RWPE2 (cell line): Measurements from ENCODE around the gene LPCAT2.

Experiments
- ATAC-seq: fragments of 200-7000 bp; cut with Tn5 transposase; 3 replicates; pipeline ENCODE4 v1.9.1; 2021; ENCODE audit warnings: low read depth
- DNase-seq: peaks from one replicate; pipeline ENCODE4 v3.0.0-alpha.2; 2020; ENCODE audit warnings: low spot score
- H3K27ac ChIP-seq: fragments of 450-650 bp; 2 replicates; pipeline ENCODE4 v1.5.1; 2017; ENCODE audit warnings: mild to moderate bottlenecking; ENCODE audit not compliant: poor library complexity, severe bottlenecking
- H3K27me3 ChIP-seq: fragments of 250-450 bp; sonication (Bioruptor Pico); 2 replicates; pipeline ENCODE4 v1.5.1; 2021; ENCODE audit warnings: mild to moderate bottlenecking, moderate library complexity; ENCODE audit not compliant: insufficient read depth, poor library complexity, severe bottlenecking
- H3K36me3 ChIP-seq: fragments of 250-450 bp; sonication (Bioruptor Pico); 2 replicates; pipeline ENCODE4 v1.5.1; 2020; ENCODE audit warnings: low read depth, mild to moderate bottlenecking, moderate library complexity
- H3K4me1 ChIP-seq: fragments of 250-450 bp; sonication (Bioruptor Pico); 2 replicates; pipeline ENCODE4 v1.5.1; 2021; ENCODE audit warnings: mild to moderate bottlenecking, moderate library complexity; ENCODE audit not compliant: insufficient read depth, poor library complexity, severe bottlenecking
- H3K4me3 ChIP-seq: fragments of 250-450 bp; sonication (Bioruptor Pico); 2 replicates; pipeline ENCODE4 v1.5.1; 2021; ENCODE audit warnings: mild to moderate bottlenecking, moderate library complexity; ENCODE audit not compliant: severe bottlenecking
- H3K9me3 ChIP-seq: fragments of 250-450 bp; sonication (Bioruptor Pico); 2 replicates; pipeline ENCODE4 v1.5.1; 2021; ENCODE audit warnings: mild to moderate bottlenecking, moderate library complexity; ENCODE audit not compliant: severe bottlenecking
- TF ChIP-seq, protein P1 (sequence below): fragments of 450-650 bp; IDR thresholded peaks from one replicate; pipeline ENCODE4 v1.5.1; 2017; ENCODE audit warnings: mild to moderate bottlenecking, moderate library complexity; ENCODE audit not compliant: poor library complexity, severe bottlenecking

LPCAT2 gene

DNA sequence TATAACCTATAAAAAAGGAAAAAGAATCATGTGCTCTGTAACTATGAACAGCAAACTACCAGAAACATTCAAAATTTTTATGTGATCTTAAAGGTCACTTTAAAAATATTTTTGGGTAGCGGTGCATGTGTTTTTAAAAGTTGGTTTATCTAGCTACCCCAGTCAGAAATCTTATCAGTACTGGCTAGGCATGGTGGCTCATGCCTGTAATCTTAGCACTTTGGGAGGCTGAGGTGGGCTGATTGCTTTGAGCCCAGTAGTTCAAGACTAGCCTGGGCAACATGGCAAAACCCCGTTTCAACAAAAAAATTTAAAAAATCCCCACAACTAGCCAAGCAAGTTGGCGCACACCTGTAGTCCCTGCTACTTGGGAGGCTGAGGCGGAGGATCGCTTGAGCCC, 61.3 kb downstream of the LPCAT2 start:
- H3K27ac ChIP-seq: peak overlapping the region; percentile 97
- ATAC-seq (no peak), DNase-seq (no peak)
- peaks cover 50% of the 10 kb centered on the region for H3K4me1 ChIP-seq
- no peaks in the 10 kb centered on the region for H3K27me3 ChIP-seq
- no peaks in the 10 kb centered on the region; the same call in 1 of the 2 replicates for H3K36me3 ChIP-seq
- H3K9me3 ChIP-seq: no peaks in the 10 kb centered on the region
- TF ChIP-seq, protein P1, sequence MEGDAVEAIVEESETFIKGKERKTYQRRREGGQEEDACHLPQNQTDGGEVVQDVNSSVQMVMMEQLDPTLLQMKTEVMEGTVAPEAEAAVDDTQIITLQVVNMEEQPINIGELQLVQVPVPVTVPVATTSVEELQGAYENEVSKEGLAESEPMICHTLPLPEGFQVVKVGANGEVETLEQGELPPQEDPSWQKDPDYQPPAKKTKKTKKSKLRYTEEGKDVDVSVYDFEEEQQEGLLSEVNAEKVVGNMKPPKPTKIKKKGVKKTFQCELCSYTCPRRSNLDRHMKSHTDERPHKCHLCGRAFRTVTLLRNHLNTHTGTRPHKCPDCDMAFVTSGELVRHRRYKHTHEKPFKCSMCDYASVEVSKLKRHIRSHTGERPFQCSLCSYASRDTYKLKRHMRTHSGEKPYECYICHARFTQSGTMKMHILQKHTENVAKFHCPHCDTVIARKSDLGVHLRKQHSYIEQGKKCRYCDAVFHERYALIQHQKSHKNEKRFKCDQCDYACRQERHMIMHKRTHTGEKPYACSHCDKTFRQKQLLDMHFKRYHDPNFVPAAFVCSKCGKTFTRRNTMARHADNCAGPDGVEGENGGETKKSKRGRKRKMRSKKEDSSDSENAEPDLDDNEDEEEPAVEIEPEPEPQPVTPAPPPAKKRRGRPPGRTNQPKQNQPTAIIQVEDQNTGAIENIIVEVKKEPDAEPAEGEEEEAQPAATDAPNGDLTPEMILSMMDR: no peak
- no peak overlapping the region for H3K4me3 ChIP-seq

DNA sequence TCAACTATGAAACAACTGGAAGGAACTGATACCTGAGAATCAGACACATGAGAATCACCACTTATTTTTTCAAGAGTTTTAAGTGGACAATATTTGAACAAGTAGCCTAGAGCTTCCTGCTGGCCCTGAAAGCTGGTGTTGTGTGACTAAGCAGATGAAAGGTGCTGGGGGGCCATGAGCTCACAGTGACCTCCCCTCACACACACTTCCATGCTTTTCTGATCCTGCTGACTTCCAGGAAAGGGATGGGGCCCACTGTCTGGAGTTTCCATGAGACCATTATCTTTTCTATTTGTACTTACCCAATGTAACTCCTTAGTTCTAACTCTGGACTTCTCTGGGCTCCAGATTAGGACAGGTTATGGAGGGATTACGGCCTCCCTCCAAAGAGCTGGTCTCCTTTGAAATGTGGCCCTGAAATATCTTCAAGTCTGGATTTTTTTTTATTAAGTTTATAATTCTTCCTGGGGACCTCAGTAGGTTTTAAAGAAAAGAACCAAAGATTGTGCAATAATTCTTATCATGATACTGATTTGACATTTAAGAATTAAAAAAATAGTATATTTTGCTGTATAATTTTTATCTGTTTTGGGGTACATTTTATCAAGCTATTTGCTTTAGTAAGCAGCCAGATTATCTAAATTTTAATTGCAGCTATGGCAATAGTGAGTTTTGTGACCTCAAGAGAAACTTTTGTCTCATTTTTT, 62.5 kb downstream of the LPCAT2 start:
- Histone ChIP-seq H3K9me3 (no peaks in the 10 kb centered on the region), H3K27me3 (no peaks in the 10 kb centered on the region), H3K27ac (no peak overlapping the region), H3K36me3 (no peaks in the 10 kb centered on the region; the same call in 1 of the 2 replicates), H3K4me1 (peaks cover 45% of the 10 kb centered on the region), H3K4me3 (no peak overlapping the region)
- ATAC-seq (no peak), DNase-seq (no peak)
- TF ChIP-seq, protein P1: no peak

DNA sequence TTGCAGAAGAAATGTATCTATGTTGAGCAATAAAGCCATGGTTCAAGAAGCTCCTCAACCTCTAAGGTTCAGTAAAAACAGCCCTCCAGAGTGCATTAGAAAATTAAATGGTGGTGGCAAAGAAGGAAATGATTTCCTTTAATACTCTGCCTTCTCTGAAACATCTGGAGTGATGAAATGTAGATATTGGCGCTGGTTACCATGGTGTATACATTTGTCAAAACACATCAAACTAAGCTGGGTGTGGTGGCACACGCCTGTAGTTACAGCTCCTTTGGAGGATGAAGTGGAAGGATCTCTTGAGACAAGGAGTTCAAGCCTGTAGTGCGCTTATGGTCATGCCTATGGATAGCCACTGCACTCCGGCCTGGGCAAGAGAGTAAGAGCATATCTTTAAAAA, 63.6 kb downstream of the LPCAT2 start:
- no peak for DNase-seq
- Histone ChIP-seq H3K4me3 (no peak overlapping the region), H3K27me3 (no peaks in the 10 kb centered on the region), H3K27ac (no peak overlapping the region), H3K36me3 (peaks cover 3% of the 10 kb centered on the region; the same call in 1 of the 2 replicates), H3K4me1 (peaks cover 34% of the 10 kb centered on the region), H3K9me3 (no peaks in the 10 kb centered on the region)
- TF ChIP-seq, protein P1: no peak
- ATAC-seq: peak; percentile 32; the same call in 1 of the 3 replicates

DNA sequence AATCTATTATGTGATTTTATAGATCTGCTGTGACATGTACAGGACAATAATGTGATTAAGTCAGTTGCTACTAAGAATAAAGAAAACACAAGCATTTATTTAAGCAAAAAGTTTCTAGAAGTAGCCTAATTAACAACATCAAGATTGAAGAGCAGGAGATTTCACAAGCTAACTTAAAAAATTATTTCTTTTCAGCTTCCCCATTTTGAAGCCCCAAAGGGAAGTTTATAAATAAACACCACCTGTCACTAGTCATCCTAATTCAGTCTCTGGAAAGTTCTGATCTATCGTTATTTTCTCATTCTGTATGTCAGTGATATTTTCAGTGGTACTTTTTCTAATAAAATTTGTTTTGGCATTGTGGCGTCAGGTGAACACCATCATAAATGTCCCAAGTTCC, 65.9 kb downstream of the LPCAT2 start:
- no peak overlapping the region for H3K27ac ChIP-seq
- TF ChIP-seq, protein P1: no peak
- H3K27me3 ChIP-seq: no peaks in the 10 kb centered on the region
- peaks cover 12% of the 10 kb centered on the region for H3K4me1 ChIP-seq
- H3K4me3 ChIP-seq: no peak overlapping the region
- no peaks in the 10 kb centered on the region for H3K9me3 ChIP-seq
- H3K36me3 ChIP-seq: peaks cover 14% of the 10 kb centered on the region
- DNase-seq (no peak), ATAC-seq (no peak)

DNA sequence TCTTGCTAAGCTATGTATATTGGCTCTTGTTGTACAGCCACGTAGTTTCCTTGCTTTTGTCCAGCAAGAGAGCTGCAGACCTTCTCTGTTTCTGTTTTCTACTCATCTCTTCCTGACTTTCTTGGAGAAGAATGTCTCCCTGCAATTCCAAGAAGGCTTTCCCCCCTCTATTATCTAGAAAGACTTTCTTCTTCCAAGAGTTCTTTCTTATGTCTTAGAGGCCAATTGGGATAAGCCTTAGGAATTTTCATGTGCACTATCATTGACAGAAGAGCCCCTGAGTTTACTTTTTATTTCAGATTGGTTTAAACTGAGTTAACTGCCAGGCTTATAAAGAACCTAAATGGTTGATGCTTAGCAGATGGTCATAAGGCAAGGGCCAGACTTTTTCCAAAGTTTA, 66.6 kb downstream of the LPCAT2 start:
- H3K27ac ChIP-seq: no peak overlapping the region
- no peak for DNase-seq
- no peak overlapping the region for H3K4me3 ChIP-seq

More for the DNA sequence above, 66.6 kb downstream of the LPCAT2 start:
- TF ChIP-seq, protein P1: no peak
- no peak for ATAC-seq
- Histone ChIP-seq H3K4me1 (peaks cover 11% of the 10 kb centered on the region), H3K9me3 (no peaks in the 10 kb centered on the region), H3K27me3 (no peaks in the 10 kb centered on the region), H3K36me3 (peaks cover 18% of the 10 kb centered on the region)
